ENCODE data around the gene NAA60.

- TF ChIP-seq ZNF76 (tag by site-specific recombination; IDR thresholded peaks at IDR 0.05; ENCODE audit: borderline replicate concordance, low read depth), result no peak
- no peak for TF ChIP-seq KLF9 (tag by site-specific recombination; IDR thresholded peaks at IDR 0.05; ENCODE audit: low read depth)
- no peak for TF ChIP-seq ZNF549 (tag by site-specific recombination; IDR thresholded peaks at IDR 0.05)
- no peak for TF ChIP-seq ZNF426 (tag by site-specific recombination; IDR thresholded peaks at IDR 0.05)
Observed at GRCh38 chr16:3488801-3489200, 45.3 kb downstream of the NAA60 start.

Data from HEK293 (cell line).